IPS-15b (cell line): ENCODE measurements around the gene ZNF543.

Source experiments
- H3K27me3 ChIP-seq: one replicate; pipeline ENCODE4 v1.6.1; 2013; ENCODE audit warnings: low read length; ENCODE audit not compliant: control insufficient read depth, insufficient read depth
- H3K36me3 ChIP-seq: one replicate; pipeline ENCODE4 v1.6.1; 2013; ENCODE audit warnings: low read length; ENCODE audit not compliant: control insufficient read depth, insufficient read depth
- H3K4me1 ChIP-seq: one replicate; pipeline ENCODE4 v1.6.1; 2013; ENCODE audit warnings: mild to moderate bottlenecking, low read length; ENCODE audit not compliant: control insufficient read depth, insufficient read depth
- H3K4me3 ChIP-seq: one replicate; pipeline ENCODE4 v1.5.1; 2013; ENCODE audit warnings: low read depth, low read length
- H3K9ac ChIP-seq: one replicate; pipeline ENCODE4 v1.6.1; 2013; ENCODE audit warnings: low read depth, mild to moderate bottlenecking, low read length
- H3K9me3 ChIP-seq: one replicate; pipeline ENCODE4 v1.6.1; 2013; ENCODE audit warnings: mild to moderate bottlenecking, low read length; ENCODE audit not compliant: control insufficient read depth, insufficient read depth

ZNF543 gene

GRCh38 chr19:57292547-57292946 is 27.7 kb upstream of the ZNF543 start:
- H3K9ac ChIP-seq = no peak overlapping the region
- H3K4me3 ChIP-seq = no peak overlapping the region
- no peaks in the 10 kb centered on the region for H3K27me3 ChIP-seq
- peaks cover 34% of the 10 kb centered on the region for H3K36me3 ChIP-seq
- no peaks in the 10 kb centered on the region for H3K4me1 ChIP-seq
- H3K9me3 ChIP-seq = no peaks in the 10 kb centered on the region

DNA sequence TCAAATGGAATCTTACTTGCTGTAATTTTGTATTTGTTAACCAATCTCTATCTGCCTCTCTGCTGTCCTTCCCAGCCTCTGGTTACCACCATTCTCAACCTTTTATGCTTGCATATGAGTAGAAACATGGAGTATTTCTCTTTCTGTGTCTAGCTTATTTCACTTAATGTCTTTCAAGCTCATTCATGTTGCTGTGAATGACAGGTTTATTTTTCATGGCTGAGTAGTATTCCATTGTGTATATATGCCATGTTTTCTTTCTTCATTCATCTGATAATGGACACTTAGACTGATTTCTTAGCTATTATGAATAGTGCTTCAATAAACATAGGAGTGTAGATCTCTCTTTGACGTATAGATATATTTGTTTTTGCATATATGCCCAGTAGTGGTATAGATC is 26.6 kb upstream of the ZNF543 start:
- Histone ChIP-seq H3K9me3 (no peaks in the 10 kb centered on the region), H3K4me1 (no peaks in the 10 kb centered on the region), H3K27me3 (no peaks in the 10 kb centered on the region), H3K4me3 (no peak overlapping the region), H3K36me3 (peaks cover 30% of the 10 kb centered on the region), H3K9ac (no peak overlapping the region)

DNA sequence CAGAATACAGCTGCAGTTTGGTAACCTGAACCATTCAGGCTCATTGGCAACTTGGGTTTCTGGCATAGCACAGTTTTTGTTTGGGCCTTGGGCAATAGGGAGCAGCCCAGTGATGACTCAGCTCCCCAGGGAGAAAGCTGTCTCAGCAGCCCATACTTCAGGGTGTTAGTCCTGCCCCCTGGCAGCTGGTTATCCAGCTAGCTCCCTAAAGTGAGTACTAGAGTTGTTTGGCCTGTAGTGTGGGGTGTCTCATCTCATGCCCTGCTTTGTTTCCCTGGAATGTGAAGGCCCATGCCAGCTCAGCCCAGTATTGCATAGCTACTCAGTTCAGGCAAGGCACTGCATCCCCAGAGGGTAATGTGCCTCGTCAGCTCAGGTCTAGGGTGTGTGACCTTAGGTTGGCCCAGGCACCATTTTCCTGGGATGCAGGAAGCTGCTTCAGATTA is 18.2 kb upstream of the ZNF543 start:
- Histone ChIP-seq H3K36me3 (peaks cover 3% of the 10 kb centered on the region), H3K9ac (no peak overlapping the region), H3K4me1 (peaks cover 7% of the 10 kb centered on the region), H3K9me3 (no peaks in the 10 kb centered on the region), H3K4me3 (no peak overlapping the region), H3K27me3 (no peaks in the 10 kb centered on the region)

DNA sequence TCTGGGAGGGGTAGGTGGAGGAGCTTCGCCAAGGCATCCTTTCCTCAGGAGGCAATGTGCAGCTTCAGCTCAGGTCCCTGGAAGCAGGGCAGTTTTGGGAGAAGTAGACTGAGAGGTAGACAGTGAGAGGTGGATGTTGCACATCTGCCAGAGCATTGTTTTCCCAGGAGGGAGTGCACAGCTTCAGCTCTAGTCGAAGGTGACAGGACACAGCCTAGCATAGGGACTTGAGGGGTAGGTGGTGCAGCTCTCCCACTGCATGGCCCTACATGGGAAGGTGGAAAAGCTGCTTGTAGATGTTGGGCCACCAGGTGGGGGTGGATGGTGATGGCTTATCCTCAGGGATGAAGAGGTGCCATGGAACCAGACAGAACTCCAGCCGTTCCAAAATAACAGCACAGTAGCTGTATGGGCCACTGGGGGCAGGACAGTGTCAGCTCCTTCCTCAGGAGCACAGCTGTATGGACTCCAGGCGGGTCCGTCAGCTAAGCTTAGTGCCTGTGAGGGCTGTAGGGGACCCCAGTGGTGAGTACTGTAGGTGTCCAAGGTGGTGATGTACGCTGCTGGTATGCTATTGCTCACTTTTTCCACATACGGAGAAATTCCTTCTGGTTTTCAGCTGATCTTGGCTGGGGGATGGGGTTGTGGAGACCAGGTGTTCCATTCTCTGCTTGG is 17.4 kb upstream of the ZNF543 start:
- H3K4me1 ChIP-seq = peaks cover 7% of the 10 kb centered on the region
- no peaks in the 10 kb centered on the region for H3K27me3 ChIP-seq
- H3K36me3 ChIP-seq = peaks cover 3% of the 10 kb centered on the region
- H3K4me3 ChIP-seq = no peak overlapping the region
- H3K9me3 ChIP-seq = no peaks in the 10 kb centered on the region
- H3K9ac ChIP-seq = peak overlapping the region; percentile 8

- Histone ChIP-seq H3K36me3 (peaks cover 3% of the 10 kb centered on the region), H3K27me3 (no peaks in the 10 kb centered on the region), H3K9ac (no peak overlapping the region), H3K4me1 (peaks cover 7% of the 10 kb centered on the region), H3K4me3 (no peak overlapping the region), H3K9me3 (no peaks in the 10 kb centered on the region)
Observed at GRCh38 chr19:57305056-57305455, 15.2 kb upstream of the ZNF543 start.

DNA sequence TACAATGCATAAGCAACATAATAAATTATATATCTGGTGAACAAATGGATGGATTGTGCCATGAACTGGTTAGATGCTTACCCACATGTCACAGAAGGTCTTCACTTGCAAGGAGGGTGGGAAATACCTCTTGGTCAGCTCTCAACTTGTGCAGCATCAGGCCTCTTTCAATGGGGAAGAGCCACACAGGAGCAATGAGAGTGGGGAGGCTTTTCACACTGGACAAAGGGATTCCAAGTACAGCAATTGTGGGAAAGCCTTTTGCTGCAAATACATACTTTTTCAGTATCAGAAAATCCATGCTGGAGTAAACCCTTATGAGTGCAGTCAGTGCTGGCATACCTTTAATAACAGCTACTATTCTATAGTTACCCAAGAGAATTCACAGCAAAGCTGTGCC is 11.8 kb upstream of the ZNF543 start:
- Histone ChIP-seq H3K4me1 (no peaks in the 10 kb centered on the region), H3K27me3 (no peaks in the 10 kb centered on the region), H3K36me3 (no peaks in the 10 kb centered on the region), H3K4me3 (no peak overlapping the region), H3K9me3 (no peaks in the 10 kb centered on the region), H3K9ac (no peak overlapping the region)

DNA sequence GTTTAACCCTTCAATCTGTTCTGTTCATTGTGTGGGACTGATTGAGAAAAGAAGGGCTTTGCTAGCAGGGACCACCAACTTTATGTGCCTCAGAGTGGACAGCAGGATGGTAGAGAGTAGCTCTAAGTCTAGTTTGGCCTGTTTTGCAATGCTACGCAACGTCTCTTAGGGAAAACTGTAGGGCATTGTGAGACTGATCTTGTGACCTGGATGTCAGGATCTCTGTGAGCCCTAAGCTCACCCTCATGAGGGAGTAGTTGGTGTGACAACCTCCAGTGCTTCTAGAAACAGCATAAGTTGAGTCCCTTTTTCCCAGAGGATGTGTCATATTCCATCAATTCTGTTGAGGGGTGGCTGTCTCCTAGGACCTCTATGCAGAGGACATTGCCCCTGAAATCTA is 9.5 kb upstream of the ZNF543 start:
- Histone ChIP-seq H3K4me1 (no peaks in the 10 kb centered on the region), H3K36me3 (no peaks in the 10 kb centered on the region), H3K9ac (no peak overlapping the region), H3K27me3 (no peaks in the 10 kb centered on the region), H3K4me3 (no peak overlapping the region), H3K9me3 (no peaks in the 10 kb centered on the region)

DNA sequence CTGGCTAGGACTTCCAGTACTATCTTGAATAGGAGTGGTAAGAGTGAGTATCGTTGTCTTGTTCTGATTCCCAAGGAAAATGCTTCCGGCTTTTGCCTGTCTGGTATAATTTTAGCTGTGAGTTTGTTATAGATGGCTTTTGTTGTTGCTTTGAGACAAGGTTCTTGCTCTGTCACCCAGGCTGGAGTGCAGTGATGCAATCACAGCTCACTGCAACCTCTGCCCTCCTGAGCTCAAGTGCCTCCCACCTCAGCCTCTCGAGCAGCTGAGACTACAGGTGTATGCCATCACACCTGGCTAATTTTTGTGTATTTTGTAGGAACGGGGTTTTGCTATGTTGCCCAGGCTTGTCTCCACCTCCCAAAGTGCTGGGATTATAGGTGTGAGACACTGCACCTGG is 6.1 kb upstream of the ZNF543 start:
- peaks cover 9% of the 10 kb centered on the region for H3K27me3 ChIP-seq
- H3K9ac ChIP-seq = no peak overlapping the region
- no peak overlapping the region for H3K4me3 ChIP-seq
- H3K9me3 ChIP-seq = no peaks in the 10 kb centered on the region
- H3K4me1 ChIP-seq = no peaks in the 10 kb centered on the region
- no peaks in the 10 kb centered on the region for H3K36me3 ChIP-seq

- no peak overlapping the region for H3K9ac ChIP-seq
- H3K27me3 ChIP-seq = peaks cover 9% of the 10 kb centered on the region
- peaks cover 4% of the 10 kb centered on the region for H3K4me1 ChIP-seq
- H3K36me3 ChIP-seq = no peaks in the 10 kb centered on the region
- no peaks in the 10 kb centered on the region for H3K9me3 ChIP-seq
- no peak overlapping the region for H3K4me3 ChIP-seq
Observed at GRCh38 chr19:57317503-57317902, 2.8 kb upstream of the ZNF543 start.

- peaks cover 4% of the 10 kb centered on the region for H3K4me1 ChIP-seq
- H3K36me3 ChIP-seq = peaks cover 10% of the 10 kb centered on the region
- no peaks in the 10 kb centered on the region for H3K9me3 ChIP-seq
- peak overlapping the region; percentile 64 for H3K4me3 ChIP-seq
- peaks cover 9% of the 10 kb centered on the region for H3K27me3 ChIP-seq
- no peak overlapping the region for H3K9ac ChIP-seq
Observed at GRCh38 chr19:57319869-57320179, 448 bp upstream of the ZNF543 start.

DNA sequence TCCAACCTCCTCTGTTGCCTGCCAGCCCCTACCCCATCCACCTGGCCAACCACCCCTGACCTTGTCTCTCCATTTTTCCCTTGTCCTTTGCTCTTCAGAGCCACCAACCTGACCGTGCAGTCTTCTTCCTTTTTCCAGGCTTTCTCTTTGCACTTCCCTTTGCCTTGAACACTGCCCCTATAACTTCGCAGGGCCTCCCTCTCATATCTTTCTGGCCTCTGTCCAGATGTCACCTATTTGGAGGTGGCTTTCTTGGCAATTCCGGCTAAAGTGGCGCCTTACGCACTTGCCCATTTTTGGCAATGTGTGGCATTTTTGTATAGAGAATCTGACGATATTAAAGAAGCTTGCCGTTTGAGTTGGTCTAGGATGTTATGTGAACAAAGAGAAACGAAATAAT is 844 bp downstream of the ZNF543 start:
- H3K9ac ChIP-seq = peak overlapping the region; percentile 91

GRCh38 chr19:57321751-57322150 is 1.5 kb downstream of the ZNF543 start:
- H3K27me3 ChIP-seq = peaks cover under 1% of the 10 kb centered on the region

More for the DNA sequence above, 844 bp downstream of the ZNF543 start:
- Histone ChIP-seq H3K4me3 (peak overlapping the region; percentile 64), H3K36me3 (peaks cover 16% of the 10 kb centered on the region), H3K4me1 (peaks cover 4% of the 10 kb centered on the region), H3K27me3 (peaks cover 6% of the 10 kb centered on the region), H3K9me3 (no peaks in the 10 kb centered on the region)

More at GRCh38 chr19:57321751-57322150, 1.5 kb downstream of the ZNF543 start:
- no peaks in the 10 kb centered on the region for H3K9me3 ChIP-seq
- peaks cover 16% of the 10 kb centered on the region for H3K36me3 ChIP-seq
- peak overlapping the region; percentile 64 for H3K4me3 ChIP-seq
- H3K9ac ChIP-seq = no peak overlapping the region
- peaks cover 4% of the 10 kb centered on the region for H3K4me1 ChIP-seq
